Medulla oblongata (tissue), 1 donor: Measurements from ENCODE around the gene TSKS.
A peak's percentile ranks its signal among the peaks of the same experiment; 100 is the strongest.

ENCODE experiments used
- DNase-seq: peaks from one replicate; pipeline ENCODE4 v3.0.0-alpha.2; 2015; ENCODE audit errors: extremely low spot score

Gene TSKS

DNA sequence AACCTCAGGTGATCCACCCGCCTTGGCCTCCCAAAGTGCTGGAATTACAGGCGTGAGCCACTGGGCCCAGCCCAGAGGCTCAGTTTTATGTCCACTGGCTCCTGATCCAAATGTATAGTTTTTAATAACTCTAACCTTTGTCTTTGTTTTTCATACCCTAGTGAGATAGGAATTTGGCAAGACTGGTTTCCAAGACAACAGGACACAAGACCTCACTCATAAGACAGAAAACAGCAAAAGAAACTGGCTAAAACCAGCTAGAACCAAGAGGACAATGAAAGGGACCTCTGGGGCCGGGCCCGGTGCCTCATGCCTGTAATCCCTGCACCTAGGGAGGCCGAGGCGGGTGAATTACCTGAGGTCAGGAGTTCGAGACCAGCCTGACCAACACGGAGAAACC is 44.6 kb downstream of the TSKS start:
- DNase-seq = peak; percentile 4

DNA sequence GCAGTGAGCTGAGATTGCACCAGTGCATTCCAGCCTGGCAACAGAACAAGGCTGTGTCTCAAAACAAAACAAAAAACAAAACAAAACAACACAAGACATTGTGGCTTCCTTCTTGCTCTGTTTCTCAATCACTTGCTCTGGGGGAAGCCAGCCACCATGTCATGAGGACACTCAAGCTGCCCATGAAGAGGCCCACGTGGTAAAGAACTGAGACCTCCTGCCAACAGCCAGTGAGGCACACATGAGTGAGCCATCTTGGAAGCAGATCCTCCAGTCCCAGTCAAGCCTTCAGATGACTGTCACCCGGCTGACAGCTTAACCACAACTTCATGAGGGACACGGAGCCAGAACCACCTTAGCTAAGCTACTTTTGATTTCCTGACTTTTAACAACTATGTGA is 47.0 kb downstream of the TSKS start:
- DNase-seq = no peak

DNA sequence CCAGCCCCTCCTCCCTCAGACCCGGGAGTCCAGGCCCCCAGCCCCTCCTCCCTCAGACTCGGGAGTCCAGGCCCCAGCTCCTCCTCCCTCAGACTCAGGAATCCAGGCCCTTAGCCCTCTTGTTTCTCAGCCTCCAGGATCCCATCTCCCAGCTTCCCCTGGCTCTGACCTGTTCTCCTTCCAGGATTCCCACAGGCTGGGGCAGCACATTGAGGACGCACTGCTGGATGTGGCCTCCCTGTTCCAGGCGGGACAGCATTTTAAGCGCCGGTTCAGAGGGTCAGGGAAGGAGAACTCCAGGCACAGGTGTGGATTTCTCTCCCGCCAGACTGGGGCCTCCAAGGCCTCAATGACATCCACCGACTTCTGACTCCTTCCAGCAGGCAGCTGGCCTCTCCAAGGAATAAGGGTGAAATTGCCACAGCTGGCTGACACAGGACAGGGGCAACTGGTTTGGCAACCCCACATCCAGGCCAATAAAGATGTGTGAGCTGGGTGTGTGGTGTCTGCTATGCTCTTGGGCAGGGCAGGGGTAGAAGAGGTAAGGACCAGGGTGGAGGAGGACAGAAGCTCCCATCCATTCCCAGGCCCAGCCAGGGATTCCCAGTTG is 49.8 kb downstream of the TSKS start:
- DNase-seq = no peak

DNA sequence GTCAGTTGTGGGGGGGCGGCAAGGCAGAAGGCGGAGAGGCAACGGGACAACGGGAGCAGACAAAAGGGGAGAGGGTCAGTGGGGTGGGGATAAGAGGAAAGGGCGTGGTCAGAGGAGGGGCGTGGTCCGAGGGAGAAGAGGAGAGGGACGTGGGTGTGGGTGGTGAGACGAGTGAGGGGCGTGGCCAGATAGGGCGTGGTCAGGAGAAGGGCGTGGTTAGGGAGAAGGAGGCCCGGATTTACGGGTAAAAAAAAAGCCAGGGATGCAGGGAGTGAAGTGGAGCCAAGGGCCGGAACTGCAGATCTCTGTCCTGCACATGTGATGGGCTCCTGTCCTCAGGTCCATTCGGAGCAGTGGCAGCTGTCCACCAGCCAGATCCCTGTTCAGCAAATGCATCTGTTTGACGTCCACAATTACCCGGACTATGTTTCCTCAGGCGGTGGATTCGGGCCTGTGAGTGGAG is 50.7 kb downstream of the TSKS start:
- DNase-seq = no peak

DNA sequence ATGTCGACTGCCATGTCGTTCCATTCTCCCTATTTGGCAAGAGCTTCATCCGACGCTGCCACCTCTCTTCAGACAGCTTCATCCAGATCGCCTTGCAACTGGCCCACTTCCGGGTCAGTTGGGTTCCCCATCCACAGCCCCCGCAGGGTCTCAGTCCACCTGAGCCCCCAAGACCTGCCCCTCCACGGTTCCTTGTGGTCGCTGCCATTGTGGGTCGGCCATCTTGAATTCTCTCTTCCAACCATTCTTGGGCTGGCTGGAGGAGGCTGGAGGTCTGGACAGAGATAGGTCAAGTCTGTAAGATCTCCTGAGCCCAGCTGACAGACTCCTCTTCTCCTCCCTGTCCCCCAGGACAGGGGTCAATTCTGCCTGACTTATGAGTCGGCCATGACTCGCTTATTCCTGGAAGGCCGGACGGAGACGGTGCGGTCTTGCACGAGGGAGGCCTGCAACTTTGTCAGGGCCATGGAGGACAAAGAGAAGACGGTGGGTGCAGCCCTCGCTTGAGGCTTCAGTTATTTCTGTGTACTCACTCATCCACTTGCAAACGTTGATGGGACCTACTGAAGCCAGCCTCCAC is 52.6 kb downstream of the TSKS start:
- DNase-seq = no peak

DNA sequence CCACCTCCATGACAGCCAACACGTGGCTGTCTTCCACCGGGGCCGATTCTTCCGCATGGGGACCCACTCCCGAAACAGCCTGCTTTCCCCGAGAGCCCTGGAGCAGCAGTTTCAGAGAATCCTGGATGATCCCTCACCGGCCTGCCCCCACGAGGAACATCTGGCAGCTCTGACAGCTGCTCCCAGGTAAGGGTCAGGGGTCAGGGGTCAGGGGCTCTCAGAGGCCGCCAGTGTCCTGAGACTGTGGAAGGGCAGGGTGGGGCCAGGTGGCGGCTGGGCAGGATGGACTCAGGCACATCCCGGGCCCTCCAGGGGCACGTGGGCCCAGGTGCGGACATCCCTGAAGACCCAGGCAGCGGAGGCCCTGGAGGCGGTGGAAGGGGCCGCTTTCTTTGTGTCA is 57.2 kb downstream of the TSKS start:
- no peak for DNase-seq

DNA sequence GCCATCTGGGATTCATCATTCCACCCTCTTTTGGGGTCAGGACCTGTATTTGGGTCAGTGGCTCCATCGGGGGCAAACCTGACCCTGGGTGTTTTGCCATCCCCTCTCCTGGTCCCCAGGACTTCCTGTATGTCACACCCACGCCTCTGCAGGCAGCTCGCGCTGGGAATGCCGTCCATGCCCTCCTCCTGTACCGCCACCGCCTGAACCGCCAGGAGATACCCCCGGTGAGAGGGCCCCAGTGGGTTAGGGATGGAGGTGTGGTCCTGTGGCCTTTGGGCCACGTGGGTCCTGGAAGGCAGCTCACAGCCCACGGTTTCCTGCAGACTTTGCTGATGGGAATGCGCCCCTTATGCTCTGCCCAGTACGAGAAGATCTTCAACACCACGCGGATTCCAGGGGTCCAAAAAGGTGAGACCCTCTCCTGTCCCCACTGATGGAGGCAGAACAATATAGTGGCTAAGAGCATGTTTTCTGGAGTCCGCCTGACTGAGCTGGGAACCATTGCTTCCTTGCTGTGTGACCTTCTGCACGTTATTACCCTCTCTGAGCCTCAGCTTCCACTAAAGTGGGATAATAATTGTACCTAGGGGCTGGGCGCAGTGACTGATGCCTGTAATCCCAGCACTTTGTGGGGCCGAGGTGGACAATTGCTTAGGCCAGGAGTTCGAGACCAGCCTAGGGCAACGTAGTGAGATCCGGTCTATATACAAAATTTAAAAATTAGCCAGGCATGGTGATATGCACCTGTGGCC is 58.0 kb downstream of the TSKS start:
- DNase-seq = no peak

DNA sequence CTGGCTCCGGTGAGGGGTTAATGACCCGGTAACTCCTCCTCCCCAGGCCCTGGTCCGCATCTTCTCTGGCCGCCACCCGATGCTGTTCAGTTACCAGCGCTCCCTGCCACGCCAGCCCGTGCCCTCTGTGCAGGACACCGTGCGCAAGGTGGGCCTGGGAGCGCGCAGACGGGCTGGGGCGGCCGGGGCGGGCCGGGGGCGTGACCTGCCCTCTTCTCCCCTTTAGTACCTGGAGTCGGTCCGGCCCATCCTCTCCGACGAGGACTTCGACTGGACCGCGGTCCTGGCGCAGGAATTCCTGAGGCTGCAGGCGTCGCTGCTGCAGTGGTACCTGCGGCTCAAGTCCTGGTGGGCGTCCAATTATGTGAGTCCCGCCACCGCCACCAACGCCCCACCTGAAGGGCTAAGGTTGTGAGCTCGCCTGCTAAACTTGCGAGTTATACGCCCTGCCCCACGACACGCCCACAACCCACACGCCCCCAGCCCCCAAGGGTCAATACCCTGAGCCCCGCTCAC is 61.8 kb downstream of the TSKS start:
- no peak for DNase-seq

DNA sequence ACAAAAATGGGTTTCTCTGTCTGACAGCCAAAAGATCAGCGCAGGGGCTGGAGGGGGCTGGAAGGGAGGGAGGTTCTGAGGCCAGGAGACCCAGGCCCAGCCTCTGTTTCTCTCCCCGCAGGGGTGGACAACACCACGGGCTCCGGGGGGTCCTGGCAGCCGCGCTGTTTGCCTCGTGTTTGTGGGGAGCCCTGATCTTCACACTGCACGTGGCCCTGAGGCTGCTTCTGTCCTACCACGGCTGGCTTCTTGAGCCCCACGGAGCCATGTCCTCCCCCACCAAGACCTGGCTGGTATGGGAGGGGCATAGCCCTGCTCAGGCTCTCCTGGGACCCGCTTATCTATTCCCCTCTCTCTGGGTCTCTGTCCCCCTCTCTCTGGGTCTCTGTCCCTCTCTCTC is 62.5 kb downstream of the TSKS start:
- no peak for DNase-seq

DNA sequence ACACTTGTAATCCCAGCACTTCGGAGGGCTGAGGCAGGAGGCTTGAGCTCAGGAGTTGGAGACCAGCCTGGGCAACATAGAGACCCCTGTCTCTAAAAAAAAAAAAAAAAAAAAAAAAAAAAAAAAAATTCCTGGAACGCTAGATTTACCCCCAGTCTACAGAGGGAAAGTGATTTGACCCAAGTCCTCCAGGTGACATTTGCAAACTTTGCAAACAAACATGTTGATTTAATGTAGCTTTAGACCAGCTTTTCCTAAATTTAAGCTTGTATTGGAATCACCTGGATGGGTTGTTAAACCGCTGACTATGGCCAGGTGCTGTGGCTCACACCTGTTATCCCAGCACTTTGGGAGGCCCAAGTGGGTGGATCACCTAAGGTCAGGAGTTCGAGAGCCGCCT is 63.7 kb downstream of the TSKS start:
- no peak for DNase-seq

DNA sequence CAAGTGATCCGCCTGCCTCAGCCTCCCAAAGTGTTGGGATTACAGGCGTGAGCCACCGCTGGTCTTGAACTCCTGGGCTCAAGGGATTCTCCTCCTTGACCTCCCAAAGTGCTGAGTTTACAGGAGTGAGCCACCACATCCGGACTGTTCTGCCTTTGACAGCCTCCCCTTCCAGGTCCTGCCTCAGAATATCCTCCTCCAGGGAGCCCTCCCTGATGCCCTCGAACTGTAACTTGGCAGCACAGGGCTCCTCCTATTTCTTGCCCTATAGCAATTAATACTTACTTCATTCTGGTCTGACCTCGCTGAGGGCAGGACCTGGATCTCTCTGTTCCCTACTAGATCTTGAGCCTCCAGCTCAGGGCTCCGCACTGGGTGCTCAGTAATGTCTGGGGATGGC is 66.2 kb downstream of the TSKS start:
- DNase-seq = no peak

DNA sequence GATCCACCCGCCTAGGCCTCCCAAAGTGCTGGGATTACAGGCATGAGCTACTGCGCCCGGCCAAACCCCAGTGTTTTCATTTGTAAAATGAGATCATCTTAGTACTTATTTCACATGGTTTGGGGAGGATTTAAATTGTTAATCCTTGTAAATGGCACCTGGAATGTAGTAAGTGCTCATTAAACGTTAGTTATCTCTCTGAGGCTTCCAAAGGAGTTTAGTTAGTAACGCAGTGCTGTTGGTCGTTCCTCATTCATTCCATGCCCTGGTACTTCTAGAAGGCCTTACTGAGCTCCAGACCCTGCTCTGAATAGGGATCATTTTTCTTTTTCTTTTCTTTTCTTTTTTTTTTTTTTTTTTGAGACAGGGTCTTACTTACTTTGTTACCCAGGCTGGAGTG is 67.0 kb downstream of the TSKS start:
- DNase-seq = no peak

DNA sequence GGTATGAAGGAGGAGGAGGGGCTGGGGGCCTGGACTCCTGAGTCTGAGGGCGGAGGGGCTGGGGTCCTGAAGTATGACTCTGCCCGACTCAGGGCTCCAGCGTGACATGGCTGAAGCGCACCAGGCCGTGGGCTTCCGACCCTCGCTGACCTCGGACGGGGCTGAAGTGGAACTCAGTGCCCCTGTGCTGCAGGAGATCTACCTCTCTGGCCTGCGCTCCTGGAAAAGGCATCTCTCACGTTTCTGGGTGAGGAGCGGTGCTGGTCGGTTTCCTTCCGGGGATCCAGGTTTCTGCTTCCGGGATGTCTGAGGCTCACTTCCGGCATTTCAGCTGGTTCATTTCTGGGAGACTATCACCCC is 71.0 kb downstream of the TSKS start:
- DNase-seq = no peak

DNA sequence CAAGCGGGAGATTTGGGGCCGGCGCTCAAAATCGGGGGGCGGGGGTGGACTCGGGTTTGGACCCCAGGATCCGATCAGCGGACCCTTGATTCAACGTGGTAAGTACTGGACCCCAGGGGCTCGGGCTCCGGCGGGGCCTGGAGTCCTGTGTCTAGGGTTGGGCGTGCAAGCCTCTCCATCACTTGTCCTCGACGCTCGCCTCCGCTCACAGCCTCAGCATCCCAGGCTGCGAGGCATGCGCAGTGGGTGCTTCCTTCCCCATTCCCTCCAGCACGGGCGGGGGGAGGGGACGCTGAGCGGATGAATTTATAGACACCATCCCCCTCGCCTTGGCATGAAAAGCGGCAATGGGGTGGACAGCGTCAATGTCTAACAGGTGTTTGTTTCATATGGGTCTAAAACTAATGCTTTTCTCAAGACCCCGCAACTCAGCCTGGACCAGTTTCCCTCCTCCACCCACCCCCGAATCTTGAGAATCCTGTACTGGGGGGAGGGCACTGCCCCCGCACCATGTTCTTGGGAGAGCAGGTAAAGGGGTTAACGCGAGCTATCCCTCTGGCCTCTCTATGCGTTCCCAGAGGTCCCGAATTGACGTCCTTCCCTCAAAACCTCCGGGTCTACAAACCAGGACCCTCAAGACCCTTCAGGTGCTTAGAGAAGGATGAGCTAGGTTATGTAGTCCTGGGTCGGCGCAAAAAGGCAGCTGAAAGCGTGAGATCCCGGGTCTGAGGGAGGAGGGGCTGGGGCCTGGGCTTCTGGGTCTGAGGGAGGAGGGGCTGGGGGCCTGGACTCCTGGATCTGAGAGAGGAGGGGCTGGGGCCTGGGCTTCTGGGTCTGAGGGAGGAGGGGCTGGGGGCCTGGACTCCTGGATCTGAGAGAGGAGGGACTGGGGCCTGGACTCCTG is 71.6 kb downstream of the TSKS start:
- DNase-seq = peak; percentile 80

DNA sequence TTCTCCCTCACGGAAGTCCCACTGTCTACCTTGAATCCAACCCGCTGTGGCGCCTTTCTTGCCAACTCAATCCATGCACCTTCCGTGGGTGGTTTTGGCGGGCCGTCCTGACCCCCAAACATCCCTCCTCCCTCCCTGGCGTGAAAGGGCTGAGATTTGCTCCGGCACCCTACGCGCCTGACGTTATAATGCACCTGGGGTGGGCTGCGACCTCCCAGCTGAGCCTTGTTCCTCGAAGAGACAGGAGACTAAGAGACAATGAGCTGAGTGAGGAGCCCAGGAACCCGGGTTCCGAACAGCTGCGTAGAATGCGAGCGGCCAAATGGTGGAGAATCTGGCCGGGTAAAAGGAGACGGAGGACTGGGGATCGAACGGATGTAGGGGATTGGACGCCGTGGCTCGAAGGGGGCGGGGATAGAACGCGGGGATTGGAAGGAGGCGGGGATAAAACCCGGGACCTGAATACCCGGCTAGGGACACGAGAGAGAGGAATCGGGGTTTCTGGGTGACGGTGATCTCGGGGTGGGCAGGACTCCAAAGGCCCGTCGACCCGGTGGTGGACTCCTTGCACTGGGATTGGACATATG is 72.4 kb downstream of the TSKS start, which contains the start of gene CPT1C:
Gene CPT1C (plus strand): TSS at position 461 of the 587 bp plus-strand sequence. CDS start 1,137 bp downstream, outside the sequence.
- peak; percentile 85 for DNase-seq

DNA sequence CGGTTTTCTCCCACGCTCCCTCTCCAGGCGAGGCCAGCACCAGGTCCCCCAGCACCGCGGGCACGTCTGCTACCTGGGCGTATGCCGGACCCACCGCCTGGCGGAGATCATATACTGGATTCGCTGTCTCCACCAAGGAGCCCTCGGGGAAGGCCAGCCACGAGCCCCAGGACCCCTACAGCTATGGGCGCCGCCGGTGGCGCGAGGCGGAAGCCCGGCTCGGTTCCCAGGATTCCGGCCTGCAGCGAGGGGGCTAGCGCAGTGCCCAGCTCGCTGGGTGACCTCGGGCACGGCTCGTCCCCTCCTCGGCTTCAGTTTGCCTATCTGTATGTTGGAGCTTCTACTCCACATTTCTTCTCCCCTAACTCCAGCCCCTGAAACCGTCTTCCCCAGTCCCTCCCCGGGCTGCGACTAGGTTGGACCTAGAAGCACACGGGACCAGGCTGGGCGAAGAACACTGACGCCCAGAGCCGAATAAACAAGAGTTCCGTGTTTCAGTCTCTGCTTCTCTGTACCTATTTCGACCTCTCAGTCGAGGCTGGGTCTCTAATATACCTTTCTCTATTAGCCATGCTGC is 72.9 kb downstream of the TSKS start:
- DNase-seq = no peak
